NCI-H2171 (cell line): ENCODE results near the gene PSENEN.

Source experiments
- DNase-seq: peaks from one replicate; lab custom pipeline; 2025; lab: John Stamatoyannopoulos, UW

Gene PSENEN

GRCh38 chr19:35733180-35734125 lies 12.0 kb upstream of the PSENEN start:
- DNase-seq: no peak

GRCh38 chr19:35734273-35734672 lies 11.2 kb upstream of the PSENEN start:
- DNase-seq: no peak

- no peak for DNase-seq
These were observed 10.6 kb upstream of the PSENEN start for GRCh38 chr19:35734889-35735288.

- DNase-seq: no peak
These were observed 8.3 kb upstream of the PSENEN start for GRCh38 chr19:35736913-35737886.

GRCh38 chr19:35738021-35738886 lies 7.2 kb upstream of the PSENEN start:
- no peak for DNase-seq

- no peak for DNase-seq
These were observed 6.6 kb upstream of the PSENEN start for GRCh38 chr19:35738887-35739229.

- no peak for DNase-seq
These were observed 6.0 kb upstream of the PSENEN start for GRCh38 chr19:35739275-35740107.

GRCh38 chr19:35740108-35740422 lies 5.4 kb upstream of the PSENEN start:
- DNase-seq: peak; percentile 41

- peak; percentile 99 for DNase-seq
These were observed 4.8 kb upstream of the PSENEN start for GRCh38 chr19:35740423-35741202.

GRCh38 chr19:35741203-35741515 lies 4.3 kb upstream of the PSENEN start:
- DNase-seq: no peak

GRCh38 chr19:35742121-35742724 lies 3.2 kb upstream of the PSENEN start, which contains the start of gene IGFLR1:
Gene IGFLR1, minus strand, starts transcription at chr19:35742452. Its CDS starts 1,272 bp downstream, at chr19:35741180.
- no peak for DNase-seq

- DNase-seq: no peak
These were observed 1.6 kb upstream of the PSENEN start for GRCh38 chr19:35743640-35744429.

- DNase-seq: peak; percentile 97
These were observed 772 bp upstream of the PSENEN start for GRCh38 chr19:35744430-35745327.

- no peak for DNase-seq
These were observed 624 bp downstream of the PSENEN start for GRCh38 chr19:35746087-35746462.

GRCh38 chr19:35746531-35746930 lies 1.1 kb downstream of the PSENEN start:
- DNase-seq: no peak

- DNase-seq: peak; percentile 97
These were observed 2.9 kb downstream of the PSENEN start, which contains the start of gene LIN37 for GRCh38 chr19:35748106-35749020. Gene LIN37, plus strand, starts transcription at chr19:35748576. Its CDS starts 149 bp downstream, at chr19:35748725.

- no peak for DNase-seq
These were observed 4.7 kb downstream of the PSENEN start for GRCh38 chr19:35750167-35750566.
